NCI-H2227 treated with DMSO at 0.1 percent for 48 hours (cell line): ENCODE data around the gene TYW1.
"Not testable (repeated sequence)": the region's sequence is repeated elsewhere in the genome, so short reads cannot be mapped to it uniquely, and the experiment has no call there.

Source experiments
- DNase-seq: peaks from one replicate; lab custom pipeline; 2025; lab: John Stamatoyannopoulos, UW

TYW1 gene

GRCh38 chr7:67189801-67190465, 193.3 kb downstream of the TYW1 start:
- not testable (repeated sequence) for DNase-seq

DNA sequence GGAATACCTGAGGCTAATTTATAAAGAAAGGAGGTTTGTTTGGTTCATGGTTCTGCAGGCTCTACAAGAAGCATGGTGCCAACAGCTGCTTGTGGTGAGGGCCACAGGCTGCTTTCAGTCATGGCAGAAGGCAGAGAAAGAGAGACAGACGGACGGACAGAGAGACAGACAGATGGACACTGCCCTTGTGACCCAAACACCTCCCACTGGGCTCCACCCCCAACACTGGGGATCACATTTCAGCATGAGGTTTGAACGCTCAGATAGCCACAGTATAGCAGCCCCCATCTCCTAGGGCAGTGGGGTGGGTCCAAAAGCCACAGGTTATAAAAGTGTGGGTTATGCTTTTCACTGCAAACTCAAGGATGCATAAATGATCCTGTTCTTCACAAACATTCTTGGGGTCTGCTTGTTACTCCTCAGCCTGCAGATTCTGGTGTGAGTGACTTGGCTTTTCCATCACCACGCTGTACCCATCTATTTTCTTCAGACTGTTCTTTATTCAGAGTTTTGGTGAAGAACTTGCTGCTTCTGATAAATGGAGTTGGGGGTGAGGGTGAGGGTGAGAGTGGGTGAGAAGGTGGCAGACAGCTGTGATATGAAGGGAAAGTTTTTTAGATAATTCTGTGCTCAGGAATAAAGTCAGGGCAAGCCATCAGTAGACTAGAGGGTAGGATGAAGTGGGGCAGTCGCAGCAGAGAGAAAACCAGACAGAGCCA, 194.5 kb downstream of the TYW1 start:
- DNase-seq = not testable (repeated sequence)

- DNase-seq = not testable (repeated sequence)
These were observed 195.6 kb downstream of the TYW1 start for GRCh38 chr7:67192123-67192702.

DNA sequence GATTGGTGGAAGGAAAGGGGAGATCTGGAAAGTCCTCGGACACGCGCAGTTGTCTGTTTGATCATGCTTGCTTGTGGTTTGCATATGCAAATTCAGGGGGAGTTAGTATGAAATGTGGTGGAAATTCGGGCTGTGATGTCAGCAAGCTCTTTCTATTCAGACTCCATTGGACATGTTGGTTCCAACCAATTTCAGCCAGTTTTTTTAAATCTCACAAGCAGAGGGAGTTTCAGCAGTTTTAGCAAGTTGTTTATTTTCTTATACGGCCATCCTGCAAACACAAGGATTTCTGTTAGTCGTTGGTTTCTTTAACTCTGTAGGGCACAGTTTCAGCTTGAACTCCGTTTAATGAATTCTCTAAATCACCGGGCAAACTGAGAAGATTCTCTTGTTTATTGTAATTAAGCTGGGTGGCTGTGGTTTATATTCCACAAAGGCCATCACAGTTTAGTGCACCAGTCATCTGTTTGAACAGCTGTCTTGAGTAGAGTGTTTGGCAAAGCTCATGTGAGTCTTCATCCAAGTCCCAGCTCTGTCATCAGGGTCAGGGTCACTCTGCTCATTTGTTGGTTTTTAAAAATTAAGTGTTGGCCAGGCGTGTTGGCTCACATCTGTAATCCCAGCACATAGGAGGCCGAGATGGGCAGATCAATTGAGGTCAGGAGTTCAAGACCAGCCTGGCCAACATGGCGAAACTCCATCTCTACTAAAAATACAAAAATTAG, 196.4 kb downstream of the TYW1 start:
- DNase-seq = not testable (repeated sequence)

GRCh38 chr7:67196176-67196575, 199.5 kb downstream of the TYW1 start:
- not testable (repeated sequence) for DNase-seq

GRCh38 chr7:67198865-67199526, 202.4 kb downstream of the TYW1 start:
- not testable (repeated sequence) for DNase-seq

- not testable (repeated sequence) for DNase-seq
These were observed 209.1 kb downstream of the TYW1 start for GRCh38 chr7:67205772-67206171.

GRCh38 chr7:67206452-67206851, 209.8 kb downstream of the TYW1 start:
- DNase-seq = no peak

DNA sequence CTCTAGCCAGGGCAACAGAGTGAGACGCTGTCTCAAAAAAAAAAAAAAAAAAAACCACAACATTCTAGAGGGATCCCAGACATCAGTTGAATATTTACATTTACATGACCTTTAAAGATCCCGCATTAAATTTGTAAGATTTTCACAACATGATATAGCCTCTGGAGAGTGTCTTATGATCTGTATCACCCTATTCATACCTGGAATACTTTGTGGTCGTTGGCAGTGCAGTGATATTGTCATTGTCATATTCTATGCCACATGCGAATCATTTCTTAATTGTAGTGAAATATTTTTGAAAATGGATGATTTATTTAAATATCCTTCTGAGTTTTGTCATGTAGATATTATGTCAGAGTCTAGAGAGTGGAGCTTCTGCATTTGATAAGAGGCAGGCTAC, 212.0 kb downstream of the TYW1 start:
- not testable (repeated sequence) for DNase-seq

DNA sequence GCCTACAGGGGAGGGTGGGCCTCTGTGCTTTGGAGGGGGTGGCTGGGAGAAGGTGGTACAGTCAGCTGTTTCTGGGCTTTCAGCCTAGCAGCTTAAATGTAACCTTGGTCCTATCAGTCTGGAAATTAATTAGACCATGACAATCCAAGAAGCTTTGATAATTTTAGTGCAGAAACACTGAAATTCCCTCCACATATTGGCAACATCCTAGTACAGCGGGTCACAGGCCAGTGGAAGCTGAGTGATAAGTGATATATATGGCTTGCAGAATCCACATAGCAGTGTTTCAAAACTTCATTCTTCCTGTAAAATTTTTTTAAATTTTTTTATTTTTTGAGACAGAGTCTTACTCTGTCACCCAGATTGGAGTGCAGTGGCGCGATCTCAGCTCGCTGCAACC, 212.6 kb downstream of the TYW1 start:
- DNase-seq = no peak

DNA sequence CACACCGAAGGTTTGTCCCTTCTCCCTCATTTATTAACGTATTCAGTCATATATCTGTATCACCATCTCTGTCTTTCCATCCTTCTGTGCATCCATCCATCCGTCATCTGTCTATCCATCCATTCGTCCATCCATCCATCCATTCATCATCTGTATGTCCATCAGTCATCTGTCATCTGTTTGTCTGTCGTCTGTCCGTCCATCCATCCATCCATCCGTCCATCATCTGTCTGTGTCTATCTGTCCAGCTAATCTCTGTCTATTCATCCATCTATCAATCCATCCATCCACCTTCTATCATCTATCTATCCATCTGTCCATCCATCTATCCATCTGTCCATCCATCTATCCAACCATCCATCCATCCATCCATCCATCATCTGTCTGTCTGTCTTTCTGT, 213.9 kb downstream of the TYW1 start:
- DNase-seq = no peak

- not testable (repeated sequence) for DNase-seq
These were observed 215.2 kb downstream of the TYW1 start for GRCh38 chr7:67211650-67212330.

DNA sequence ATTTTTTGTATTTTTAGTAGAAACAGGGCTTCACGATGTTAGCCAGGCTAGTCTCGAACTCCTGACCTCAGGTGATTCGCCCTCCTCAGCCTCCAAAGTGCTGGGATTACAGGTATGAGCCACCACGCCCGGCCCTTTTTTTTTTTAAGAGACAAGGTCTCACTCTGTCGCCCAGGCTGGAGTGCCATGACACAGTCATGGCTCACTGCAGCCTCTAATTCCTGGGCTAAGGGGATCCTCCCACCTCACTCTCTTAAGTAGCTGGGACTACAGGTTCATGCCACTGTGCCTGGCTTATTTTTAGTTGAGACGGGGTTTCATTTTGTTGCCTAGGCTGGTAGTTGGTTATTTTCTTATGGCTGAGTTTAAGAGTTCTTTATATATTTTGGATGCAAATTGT, 216.4 kb downstream of the TYW1 start:
- DNase-seq = not testable (repeated sequence)

- not testable (repeated sequence) for DNase-seq
These were observed 226.9 kb downstream of the TYW1 start for GRCh38 chr7:67223551-67223950.

GRCh38 chr7:67226340-67226907, 229.8 kb downstream of the TYW1 start:
- not testable (repeated sequence) for DNase-seq

DNA sequence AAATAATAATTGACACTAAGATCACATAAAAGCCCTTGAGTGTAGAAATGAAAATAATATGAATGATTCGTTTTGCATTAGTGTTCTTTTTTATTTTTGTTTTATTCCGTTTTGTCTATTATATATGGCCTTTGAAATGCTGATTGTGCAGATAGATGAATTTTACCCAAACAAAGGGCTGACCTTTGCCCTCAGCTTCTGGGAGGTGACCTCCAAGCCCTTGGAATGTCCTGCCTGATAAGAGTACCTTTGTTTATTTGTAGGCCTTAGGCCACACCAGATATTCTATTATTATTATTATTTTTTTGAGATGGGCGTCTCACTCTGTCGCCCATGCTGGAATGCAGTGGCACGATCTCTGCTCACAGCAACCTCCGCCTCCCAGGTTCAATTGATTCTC, 230.3 kb downstream of the TYW1 start:
- DNase-seq = not testable (repeated sequence)

DNA sequence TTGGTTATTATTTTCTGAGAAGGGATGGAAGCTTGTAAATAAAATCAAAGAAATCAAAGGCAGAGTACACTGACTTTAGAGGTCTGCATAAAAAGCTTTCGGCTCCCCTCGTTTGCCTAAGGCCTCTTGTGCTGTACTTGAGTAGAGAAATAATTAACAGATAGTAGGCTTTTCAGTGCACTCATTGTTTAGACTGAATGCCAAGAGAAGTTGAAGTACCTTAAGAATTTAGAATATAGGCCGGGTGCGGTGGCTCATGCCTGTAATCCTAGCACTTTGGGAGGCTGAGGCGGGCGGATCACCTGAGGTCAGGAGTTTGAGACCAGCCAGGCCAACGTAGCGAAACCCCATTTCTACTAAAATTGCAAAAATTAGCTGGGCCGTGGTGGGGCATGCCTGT, 232.4 kb downstream of the TYW1 start:
- DNase-seq = not testable (repeated sequence)

DNA sequence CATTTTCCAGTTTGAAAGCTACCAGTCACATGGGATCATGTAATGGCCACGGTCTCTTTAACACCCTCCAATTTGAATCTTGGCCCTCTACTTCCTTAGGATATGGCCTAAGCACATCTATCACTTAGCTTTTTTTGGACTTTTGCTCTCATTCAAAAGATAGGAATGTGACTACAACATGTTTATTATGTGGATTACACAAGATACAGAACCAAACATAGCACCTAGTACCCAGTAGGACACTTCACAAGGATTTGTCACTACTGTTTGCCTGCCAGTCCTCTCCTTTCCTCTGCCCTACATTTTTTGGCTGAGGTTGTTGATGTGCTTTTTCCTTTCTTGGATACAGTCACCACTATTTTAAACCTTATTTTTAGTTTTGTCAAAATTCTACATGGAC, 233.4 kb downstream of the TYW1 start:
- DNase-seq = not testable (repeated sequence)

DNA sequence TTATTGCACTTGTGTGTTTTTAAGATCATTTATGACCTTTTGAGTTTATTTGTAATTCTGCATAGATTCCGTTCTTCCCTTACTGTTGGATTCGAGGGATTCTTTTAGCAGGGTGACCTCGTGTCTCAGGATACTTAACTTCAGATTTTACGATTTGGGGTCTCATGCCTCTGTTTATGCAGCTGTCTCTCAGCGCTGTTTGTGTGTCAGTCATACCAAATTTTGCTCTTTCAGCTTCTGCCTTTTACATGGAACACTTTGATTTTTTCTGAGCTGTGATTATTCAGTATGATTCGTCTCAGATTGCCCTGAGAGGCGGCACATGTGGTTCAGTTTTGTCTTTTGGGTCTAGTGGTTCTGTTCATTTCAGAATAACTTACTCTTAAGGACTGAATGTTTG, 236.9 kb downstream of the TYW1 start:
- not testable (repeated sequence) for DNase-seq

DNA sequence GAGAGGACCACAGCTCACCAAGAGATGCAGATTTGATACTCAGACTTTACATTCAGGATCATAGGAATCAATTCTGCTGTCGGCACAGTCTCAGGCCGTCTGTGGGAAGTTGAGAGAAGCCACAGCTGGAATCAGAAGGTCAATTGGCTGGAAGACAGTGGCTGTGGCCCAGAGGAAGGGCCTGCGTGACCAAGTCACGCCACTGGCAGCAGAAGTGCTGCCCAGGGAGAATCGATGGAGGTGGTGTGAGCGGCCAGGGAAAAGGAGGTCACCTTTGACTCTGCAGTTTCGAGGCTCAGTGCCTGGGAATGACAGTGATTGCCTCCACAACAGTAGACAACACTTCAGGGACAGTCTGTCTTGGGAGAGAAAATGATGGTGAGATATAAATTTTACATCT, 239.6 kb downstream of the TYW1 start:
- not testable (repeated sequence) for DNase-seq

DNA sequence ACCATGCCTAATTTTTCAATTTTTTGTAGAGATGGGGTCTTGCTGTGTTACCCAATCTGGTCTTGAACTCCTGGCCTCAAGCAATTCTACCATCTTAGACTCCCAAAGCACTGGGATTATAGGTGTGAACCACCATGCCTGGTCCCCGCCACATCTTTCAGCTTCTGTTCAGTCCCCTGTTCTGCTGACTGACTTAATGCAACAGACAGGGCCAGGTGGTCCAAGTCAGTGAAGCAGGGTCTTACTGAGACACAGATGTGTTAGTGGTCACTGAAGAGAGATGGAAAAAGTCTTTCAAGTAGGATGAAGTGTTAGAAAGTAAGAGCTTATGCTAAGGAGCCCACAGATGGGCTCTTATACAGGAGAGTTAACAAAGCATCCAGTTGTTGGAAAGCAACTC, 246.2 kb downstream of the TYW1 start:
- not testable (repeated sequence) for DNase-seq
